NCI-H146 (cell line): ENCODE results near the gene EIF4E.
"Not testable (repeated sequence)": the region's sequence is repeated elsewhere in the genome, so short reads cannot be mapped to it uniquely, and the experiment has no call there.

Experiments used
- DNase-seq: peaks from one replicate; lab custom pipeline; 2025; lab: John Stamatoyannopoulos, UW

Gene EIF4E

GRCh38 chr4:98873059-98873458, 55.9 kb downstream of the EIF4E start:
- no peak for DNase-seq

DNA sequence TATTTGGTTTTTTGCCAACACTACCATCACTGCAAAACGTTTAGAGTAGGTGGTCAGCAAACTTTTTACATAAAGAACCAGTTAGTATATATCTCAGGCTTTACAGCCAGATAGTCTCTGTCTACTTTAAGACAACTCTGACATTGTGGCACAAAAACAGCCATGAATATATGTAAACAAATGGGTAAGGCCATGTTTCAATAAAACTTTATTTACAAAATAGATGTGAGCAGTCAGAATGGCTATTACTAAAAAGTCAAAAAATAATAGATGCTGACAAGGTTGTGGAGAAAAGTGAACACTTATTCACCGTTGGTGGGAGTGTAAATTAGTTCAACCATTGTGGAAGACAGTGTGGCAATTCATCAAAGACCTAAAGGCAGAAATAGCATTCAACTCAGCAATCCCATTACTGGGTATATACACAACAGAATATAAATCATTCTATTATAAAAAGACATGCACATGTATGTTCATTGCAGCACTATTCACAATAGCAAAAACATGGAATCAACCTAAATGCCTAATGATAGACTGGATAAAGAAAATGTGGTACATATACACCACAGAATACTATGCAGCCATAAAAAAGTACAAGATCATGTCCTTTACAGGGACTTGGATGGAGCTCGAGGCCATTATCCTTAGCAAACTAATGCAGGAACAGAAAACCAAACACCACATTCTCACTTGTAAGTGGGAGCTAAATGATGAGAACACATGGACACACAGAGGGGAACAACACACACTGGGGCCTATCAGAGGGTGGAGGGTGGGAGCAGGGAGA, 56.6 kb downstream of the EIF4E start:
- not testable (repeated sequence) for DNase-seq

DNA sequence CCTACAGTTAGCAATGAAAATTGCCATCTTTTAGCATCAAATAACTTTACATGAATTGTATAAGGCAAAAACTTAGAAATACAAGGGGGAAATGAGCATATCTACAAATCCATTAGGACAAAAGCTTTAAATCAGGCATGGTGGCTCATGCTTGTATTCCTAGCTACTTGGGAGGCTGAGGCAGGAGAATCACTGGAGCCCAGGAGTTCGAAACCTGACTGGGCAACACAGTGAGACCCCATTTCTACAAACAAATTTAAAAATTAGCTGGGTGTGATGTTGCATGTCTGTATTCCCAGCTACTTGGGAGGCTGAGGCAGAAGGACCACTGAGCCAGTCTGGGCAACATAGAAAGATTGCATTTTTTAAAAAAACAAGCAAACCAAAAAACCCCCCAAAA, 61.3 kb downstream of the EIF4E start:
- no peak for DNase-seq

GRCh38 chr4:98865059-98865458, 63.9 kb downstream of the EIF4E start:
- no peak for DNase-seq

DNA sequence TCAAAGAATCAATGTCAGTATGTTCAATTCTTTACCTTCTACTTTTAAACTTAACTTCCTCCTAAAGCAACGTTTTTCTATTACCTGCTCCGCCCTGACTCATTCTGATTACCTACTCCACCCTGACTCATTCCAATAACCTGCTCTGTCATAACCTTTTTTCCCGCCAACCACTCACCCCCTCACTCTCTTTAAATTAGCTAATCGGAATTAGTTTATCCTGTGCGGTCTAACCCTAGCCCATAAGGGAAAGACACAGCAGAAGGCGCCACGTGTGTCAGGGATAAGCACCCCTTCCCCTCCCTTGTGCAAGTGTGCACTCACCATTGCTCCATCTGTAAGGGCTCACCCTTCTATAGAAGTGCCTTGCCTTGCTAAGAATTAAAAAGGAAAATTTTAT, 64.4 kb downstream of the EIF4E start:
- no peak for DNase-seq

- DNase-seq: no peak
These were observed 66.6 kb downstream of the EIF4E start for GRCh38 chr4:98862371-98862770.

DNA sequence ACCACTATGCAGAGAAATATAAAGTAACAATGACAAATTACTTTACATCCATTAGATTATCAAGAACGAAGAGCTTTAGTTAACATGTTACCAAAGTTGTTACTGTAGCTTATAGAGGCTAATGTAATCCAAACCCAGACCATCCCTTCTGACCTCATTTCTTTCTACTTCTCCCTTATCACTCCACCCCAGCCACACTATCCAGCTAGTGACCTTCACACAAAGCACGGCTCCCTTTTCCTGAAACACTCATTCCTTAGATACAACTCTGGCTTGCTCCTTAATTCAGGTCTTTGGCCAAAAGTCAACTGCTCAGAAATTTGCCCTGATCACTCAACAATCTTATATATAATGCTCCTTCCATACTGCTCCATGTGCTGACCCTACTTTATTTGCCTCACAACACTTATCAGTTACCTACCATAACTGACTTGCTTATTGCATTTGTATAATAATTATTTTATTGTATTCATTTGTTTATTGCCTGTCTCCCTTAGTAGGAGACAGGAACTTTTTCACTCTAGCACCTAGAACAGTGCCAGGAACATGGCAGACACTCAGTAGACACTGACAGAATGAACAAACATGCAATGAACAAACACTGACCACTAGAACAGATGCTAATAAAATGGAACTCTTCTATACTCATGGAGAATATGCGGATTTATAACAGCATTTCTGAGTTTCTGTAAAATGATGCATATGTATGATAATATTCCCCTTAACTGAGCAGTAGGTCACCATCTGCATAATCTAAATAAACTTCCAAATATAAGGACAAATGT, 67.6 kb downstream of the EIF4E start:
- no peak for DNase-seq

- DNase-seq: no peak
These were observed 77.1 kb downstream of the EIF4E start for GRCh38 chr4:98851806-98852205.

DNA sequence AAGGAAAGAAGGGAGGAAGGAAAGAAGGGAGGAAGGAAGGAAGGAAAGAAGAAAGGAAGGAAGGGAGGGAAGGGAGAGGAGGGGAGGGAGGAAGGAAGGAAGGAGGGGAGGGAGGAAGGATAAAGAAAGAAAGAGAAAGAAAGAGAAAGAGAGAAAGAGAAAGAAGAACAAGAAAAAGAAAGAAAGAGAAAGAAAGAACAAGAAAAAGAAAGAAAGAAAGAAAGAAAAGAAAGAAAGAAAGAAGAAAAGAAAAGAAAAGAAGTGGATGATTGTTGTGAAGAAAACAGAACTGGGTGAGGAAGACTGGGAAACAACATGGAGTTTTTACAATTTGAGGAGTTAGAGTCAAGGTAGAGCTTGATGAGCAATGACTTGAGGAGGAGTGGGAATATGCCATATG, 78.0 kb downstream of the EIF4E start:
- no peak for DNase-seq

- no peak for DNase-seq
These were observed 80.5 kb downstream of the EIF4E start for GRCh38 chr4:98848448-98848847.

- DNase-seq: no peak
These were observed 83.0 kb downstream of the EIF4E start for GRCh38 chr4:98845960-98846359.

DNA sequence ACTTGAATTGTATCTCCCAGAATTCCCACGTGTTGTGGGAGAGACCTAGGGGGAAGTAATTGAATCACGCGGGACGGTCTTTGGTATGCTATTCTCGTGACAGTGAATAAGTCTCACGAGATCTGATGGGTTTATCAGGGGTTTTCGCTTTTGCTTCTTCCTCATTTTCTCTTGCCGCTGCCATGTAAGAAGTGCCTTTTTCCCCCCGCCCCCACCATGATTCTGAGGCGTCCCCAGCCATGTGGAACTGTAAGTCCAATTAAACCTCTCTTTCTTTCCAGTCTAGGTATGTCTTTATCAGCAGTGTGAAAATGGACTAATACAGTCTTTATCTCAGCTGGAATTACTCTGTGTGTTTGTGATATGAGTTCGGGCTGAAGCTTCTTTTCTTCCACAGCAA, 86.0 kb downstream of the EIF4E start:
- DNase-seq: not testable (repeated sequence)

DNA sequence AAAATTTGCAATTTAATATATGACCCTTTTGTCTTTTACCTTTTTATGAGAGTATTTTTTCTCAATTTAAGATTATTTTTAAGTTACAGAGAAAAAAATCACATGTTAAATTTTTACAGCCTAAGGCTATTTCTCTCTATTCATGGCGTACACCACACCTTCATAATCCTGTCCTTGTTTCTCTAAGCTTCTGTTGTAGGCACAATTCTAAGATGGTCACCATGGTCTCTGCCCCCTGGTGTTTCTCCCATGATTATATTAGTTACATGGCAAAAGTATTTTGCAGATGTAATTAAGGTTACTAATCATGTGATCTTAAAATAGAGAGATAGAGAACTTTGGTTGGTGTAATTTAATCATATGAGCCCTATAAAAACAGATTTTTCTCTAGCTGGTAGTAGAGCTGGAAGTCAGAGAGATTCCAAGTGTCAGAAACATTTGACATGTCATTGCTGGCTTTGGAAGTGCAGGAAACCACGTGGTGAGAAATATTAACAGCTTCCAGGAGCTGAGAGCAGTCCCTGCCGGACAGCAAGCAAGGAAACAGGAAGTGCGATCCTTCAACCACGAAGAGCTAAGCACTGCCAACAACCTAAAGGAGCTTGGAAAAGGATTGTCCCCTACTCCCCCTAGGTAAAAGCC, 89.8 kb downstream of the EIF4E start:
- no peak for DNase-seq

DNA sequence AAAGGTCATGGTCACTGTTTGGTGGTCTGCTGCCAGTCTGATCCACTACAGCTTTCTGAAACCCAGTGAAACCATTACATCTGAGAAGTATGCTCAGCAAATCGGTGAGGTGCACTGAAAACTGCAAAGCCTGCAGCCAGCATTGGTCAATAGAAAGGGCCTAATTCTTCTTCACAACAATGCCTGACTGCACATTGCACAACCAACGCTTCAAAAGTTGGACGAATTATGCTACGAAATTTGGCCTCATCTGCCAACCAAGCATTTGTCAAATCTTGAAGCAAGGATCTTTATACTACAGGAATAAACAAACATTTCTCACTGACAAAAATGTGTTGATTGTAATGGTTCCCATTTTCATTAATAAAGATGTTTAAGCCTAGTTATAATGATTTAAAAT, 90.4 kb downstream of the EIF4E start:
- DNase-seq: no peak

DNA sequence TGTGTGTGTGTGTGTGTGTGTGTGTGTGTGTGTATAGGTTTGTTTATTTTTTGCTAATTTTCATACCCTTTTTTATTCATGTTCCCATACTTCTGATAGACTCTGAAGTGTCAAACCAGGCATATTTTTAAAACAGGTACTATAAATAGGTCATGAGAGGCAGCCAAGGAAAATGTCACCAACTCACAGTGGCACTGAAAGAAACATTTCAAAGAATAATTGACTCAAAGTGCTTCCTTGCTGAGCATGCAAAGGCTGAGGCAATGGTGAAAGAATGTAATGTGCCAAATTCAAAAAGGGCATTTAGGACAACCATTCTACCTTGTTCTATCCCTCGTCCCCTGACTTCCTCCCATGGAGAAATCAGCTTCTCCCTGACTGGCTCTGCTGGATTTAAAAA, 95.5 kb downstream of the EIF4E start:
- DNase-seq: no peak

- not testable (repeated sequence) for DNase-seq
These were observed 97.9 kb downstream of the EIF4E start for GRCh38 chr4:98831036-98831435.
